HG03064 (cell line): ENCODE results near the gene FOXN4.
"Not testable (repeated sequence)": the region's sequence is repeated elsewhere in the genome, so short reads cannot be mapped to it uniquely, and the experiment has no call there.

Source experiments
- ATAC-seq: cut with Tn5 transposase; IDR thresholded peaks from one replicate; pipeline ENCODE4 v1.9.1; 2021; ENCODE audit warnings: low read depth; ENCODE audit not compliant: unreplicated experiment

The FOXN4 gene

GRCh38 chr12:109308534-109309380, at the start of gene FOXN4:
Gene FOXN4, minus strand, starts transcription at chr12:109309284. Its CDS starts 963 bp downstream, at chr12:109308321.
- no peak for ATAC-seq

DNA sequence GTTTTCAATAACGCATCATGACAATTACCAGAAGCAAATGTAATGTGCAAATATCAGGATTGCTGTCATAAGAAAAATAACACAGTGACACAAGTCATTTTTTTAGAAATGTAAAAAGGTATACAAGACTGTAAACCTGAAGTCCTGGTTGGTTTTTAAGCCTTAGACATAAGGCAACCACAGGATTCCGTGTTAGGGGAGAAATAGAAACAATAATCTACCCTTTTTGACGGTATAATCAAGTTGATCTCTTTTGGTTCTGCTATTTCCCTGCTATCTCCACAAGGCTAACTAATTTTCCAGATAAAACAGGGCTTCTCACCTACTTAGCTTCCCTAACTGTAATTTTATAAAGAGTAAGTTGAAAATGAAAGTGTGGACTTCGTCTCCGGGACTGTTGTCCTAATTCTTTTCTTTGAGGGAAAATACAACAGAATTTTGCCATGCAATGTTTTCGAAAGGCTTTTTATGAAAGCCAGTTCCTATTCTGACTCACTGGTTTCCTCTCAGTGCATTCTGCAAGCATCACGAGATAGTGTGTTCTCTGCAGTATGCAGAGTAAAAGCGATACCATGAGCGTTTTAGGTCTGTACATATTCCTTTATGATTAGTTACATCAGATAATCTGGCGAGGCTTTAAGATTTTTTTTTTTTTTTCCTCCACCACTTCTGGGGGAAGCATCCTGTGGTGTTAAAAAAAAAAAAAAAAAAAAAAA, 49.2 kb upstream of the FOXN4 start:
- ATAC-seq: no peak

DNA sequence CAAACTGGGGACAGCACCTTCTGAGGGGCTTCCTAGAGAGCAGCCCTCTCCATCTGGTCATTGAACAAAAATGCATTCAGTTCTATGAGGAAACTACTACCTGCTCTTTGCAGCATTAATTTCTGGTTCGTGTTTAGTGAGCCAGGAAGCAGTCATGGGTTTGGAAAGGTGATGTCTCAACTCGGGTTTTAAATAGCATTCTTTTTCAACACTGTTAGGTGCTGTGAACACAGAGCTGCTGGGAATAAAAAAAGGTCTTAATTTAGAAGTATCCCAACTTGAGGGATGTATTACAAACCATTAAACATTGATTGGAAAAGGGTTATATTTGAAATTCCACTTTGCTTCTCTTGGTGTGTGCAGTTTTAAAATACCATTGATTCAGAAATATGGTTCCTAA, 47.9 kb upstream of the FOXN4 start:
- ATAC-seq: no peak

DNA sequence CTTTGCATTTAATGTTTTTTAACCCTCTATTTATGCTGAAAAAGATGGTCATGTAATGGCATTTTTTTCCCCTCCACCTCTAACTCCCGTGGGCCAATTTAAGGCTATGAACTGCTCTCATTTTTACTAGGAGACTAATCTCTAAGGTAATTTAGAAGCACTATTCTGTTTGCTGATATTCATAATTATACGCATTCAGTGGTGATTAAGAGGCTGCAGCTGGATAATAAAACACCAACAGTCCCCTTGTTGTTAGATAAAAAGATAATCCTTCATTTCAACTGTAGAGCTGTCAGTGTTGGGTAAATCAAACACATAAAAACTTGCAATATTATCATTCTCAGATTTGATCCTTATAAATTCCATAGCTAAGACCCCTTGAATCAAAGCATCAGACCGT, 47.5 kb upstream of the FOXN4 start:
- no peak for ATAC-seq

DNA sequence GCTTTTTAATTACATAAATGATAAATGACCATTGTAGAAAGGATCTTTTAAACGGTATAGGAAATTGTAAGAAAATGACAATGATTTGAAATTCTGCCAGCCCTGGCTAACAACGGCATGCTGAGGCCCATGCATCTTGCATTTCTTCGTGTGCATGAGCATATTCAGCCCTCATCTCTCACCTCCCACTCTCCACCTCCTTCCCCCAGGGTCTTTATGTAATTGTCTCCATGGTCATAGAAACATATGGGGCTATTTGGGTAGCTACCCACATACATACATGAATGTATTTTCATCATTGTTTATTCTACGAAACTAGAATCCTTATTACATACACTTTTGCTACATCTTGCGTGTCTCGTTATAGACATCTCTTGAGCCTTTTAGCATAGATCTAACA, 43.1 kb upstream of the FOXN4 start:
- ATAC-seq: no peak

DNA sequence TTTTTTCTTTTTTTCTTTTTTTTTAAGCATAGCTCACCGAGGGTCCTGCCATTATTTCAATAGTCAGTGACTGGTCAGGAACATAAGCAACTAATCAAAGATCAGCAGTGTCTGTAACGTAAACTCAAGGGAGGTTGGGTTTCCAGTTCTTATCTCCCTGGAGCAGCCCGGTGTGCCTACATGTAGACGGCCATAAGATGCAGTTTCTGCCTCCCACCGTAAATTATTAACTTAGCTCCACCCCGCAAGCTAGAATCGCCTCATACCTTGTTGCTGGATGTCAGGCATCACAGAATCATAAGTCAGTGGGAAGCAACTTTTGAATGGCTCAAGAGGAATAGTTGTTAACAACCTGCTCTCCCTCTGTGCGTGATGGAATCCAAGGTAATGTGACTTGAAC, 38.5 kb upstream of the FOXN4 start, which contains the start of gene MYO1H:
MYO1H (plus strand) TSS at position 312 of the 400 bp plus-strand sequence; CDS start at position 373, 61 bp downstream.
- no peak for ATAC-seq

DNA sequence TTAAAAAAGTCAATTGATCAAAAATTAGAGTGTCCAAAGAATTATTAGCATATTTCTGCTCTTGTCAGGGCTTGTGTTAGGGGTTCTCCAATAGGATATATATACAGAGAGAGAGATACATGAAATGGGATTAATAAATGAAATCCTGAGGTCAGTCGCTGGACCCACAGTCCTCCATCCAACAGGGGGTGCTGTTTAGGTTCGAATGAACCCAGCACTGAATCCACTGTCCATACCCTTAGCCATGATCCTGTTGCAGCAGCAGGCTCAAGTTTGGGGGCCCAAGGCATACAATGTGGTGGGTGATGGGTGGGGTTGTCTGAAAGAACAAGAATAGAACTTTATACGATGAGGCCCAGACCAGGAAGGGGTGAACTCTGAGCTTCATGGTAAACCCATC, 37.8 kb upstream of the FOXN4 start:
- no peak for ATAC-seq

DNA sequence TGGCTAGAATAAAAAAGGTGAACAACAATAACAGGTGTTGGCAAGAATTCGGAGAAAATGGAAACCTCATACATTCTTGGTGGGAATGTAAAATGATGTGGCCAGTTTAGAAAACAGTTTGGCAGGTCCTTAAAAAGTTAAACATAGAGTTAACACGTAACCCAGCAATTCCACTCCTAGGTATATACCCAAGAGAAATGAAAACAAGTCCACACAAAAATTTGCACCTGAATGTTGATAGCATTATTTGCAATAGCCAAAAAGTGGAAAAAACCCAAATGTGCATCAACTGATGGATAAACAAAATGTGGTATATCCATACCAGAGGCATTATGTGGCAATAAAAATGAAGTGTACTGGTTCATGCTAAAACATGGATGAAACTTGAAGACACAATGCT, 36.3 kb upstream of the FOXN4 start:
- ATAC-seq: no peak

DNA sequence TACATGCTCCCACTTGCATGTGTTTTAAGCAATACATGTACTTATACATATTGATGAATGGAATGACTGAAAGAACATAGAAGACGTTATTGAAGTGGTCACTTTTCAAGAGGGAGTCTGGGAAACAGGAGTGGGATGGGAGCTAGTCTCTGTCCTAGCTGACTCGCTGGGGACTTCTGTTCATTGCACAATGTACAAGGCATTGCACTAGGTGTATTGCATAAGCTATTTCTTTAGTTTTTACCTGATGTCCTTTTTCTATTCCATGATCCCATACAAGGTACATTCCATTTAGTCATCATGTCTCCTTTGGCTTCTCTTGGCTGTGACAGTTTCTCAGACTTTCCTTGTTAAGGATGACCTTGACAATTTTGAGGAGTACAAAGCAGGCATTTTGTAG, 34.6 kb upstream of the FOXN4 start:
- ATAC-seq: no peak

- no peak for ATAC-seq
These were observed 27.5 kb upstream of the FOXN4 start for GRCh38 chr12:109336593-109336992.

DNA sequence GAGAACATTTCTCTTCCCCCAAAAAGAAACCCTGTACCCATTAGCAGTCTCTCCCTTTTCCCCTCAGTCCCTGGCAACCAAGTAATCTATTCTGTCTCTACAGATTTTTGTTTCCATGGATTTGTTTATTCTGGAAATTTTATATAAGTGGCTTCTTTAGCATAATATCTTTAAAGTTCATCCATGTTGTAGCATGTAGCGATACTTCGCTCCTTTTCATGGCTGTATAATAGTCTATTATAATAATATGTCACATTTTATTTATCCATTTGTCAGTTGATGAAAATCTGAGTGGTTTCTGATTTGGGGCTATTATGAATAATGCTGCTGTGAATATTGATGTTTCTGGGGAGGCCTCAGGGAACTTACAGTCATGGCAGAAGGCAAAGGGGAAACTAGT, 25.8 kb upstream of the FOXN4 start:
- ATAC-seq: no peak

DNA sequence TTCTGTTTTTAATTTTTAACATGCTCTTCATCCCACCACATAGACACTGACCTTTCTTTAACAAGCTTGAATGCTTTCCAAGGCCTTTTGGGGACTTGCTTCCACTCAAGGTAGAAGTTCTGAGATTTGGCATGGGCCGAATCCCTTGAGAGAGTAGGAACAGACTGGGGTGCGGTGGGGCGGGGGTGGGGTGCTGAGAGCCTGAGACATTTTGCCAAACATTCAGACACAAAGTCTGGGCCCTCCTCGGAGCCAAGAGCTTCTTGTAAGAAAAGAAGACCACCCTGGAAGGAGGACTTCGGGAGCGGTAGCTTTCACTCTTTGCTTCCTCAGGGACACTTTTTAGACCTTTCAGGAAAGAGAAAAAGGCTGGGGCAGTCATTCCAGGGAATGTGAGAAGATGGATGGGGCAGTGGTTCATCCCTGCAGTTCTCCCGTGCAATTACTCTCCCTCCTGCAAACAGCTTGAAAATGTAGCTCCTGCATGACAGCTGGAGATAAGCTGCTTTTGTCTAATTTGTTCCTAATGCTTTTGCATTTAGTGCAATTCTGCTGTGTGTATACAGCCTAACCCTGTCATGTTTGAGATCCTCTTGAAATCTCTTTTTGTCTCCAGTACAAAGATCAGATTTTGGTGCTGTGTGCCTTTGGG, 22.3 kb upstream of the FOXN4 start:
- ATAC-seq: no peak

DNA sequence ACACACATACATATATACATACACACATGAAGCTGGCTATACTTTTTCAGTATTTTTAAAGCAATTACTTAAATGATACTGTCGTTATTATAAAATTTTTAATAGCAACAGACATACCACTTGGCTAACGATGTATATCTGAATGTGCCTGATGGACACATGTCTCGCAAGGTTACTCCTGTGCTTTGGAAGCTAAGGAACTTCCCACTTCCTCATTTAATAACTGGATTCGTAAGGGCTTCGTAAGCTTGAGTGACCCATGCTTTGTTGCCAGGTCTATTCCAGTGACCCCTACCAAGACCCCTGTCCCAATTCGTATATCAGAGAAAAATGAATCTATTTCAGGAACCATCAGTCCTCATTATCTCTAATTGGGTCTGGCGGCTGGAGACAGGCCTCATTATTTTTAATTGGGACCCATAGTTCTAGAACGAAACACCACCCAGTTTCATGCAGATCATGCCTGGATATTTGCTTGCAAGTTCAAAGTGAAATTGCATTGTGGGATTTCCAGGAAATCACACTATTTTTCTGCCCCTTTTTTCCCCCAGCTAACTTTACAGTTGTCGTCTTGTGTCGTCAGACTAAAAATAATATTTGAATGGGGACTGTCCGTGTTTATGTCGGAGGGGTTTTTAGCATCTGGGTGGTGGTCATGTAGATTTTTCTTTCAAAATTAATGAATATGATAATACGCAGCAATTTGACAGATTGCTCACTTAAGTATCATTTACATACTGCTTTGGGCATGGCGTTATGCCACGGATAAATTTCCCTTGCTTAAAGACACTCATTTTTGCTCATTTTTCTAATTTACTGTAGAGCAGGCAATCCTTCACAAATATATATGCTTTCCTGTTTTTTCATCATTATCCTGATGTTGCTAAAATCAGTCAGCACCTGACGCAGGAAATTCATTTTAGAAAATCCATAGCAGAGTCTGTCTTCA, 21.5 kb upstream of the FOXN4 start:
- ATAC-seq: no peak

DNA sequence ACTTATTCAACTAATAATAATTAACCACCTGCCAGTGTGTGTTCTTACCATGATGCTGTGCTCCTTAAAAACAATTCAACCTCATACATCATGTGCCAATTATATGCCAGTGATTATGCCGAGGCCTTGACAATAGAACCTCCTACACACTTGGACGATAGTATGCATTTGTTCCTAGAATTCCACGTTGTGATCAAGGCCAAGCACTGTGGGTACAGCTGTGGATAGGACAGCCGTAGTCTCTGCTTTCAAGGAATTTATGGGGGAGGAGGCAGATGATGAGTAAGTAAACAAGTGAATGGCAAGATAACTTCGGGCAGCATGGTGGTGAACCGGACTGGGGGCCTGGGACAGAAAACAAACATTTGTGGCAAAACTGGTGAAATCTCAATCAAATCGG, 20.6 kb upstream of the FOXN4 start:
- ATAC-seq: no peak

- ATAC-seq: no peak
These were observed 19.9 kb upstream of the FOXN4 start for GRCh38 chr12:109329003-109329402.

DNA sequence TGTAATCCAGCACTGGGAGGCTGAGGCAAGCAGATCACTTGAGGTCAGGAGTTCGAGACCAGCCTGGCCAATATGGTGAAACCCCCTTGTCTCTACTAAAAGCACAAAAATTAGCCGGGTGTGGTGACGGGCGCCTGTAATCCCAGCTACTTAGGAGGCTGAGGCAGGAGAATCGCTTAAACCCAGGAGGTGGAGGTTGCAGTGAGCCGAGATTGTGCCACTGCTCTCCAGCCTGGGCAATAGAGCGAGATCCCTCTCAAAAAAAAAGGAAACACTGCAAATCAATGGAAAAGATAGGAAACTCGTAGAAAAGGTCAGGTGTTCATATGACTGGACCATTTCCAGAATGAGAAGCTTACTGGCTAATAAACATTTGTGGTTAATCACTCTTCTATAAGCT, 12.2 kb upstream of the FOXN4 start:
- not testable (repeated sequence) for ATAC-seq

DNA sequence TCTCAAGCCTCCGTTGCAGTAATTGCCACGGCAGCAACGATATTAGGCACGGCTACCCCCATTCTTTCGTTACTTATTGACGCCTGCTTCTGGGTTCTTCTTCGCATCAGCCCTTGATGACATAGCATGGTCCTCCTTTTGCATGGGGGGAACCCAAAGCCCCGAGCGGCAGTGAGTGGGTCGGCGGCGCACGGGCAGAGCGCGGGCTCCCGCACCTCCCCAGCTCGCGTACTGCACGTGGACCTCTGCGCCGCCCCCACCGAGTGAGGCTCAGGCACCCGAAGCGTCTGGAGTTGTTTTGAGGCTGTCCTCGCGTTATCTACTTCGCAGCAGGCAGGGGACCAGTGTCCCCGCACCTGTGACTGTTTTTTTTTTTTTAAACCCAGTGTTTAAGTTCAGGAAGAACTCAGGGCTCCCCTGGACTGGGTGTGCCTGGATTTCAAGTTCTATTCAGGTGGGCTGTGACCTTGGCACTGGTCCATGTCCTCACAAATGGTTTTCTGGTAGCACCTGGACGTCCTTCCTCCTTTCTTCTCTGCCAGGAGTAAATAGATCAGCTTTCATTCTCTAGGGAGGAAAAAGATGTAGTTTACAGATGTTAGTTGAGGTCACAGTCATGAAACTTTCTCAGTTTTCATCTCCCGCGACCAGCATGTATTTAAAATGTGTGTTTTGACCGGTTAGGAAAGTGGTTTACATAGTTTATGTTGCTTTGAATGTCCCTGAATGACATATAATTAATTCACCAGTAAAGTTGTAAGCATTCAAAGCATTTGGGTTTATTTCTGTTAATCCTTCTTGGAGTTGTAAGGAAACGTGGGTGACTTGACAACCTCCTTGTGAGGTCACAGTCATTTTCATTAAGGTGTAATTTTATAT, 1.4 kb upstream of the FOXN4 start:
- ATAC-seq: no peak

DNA sequence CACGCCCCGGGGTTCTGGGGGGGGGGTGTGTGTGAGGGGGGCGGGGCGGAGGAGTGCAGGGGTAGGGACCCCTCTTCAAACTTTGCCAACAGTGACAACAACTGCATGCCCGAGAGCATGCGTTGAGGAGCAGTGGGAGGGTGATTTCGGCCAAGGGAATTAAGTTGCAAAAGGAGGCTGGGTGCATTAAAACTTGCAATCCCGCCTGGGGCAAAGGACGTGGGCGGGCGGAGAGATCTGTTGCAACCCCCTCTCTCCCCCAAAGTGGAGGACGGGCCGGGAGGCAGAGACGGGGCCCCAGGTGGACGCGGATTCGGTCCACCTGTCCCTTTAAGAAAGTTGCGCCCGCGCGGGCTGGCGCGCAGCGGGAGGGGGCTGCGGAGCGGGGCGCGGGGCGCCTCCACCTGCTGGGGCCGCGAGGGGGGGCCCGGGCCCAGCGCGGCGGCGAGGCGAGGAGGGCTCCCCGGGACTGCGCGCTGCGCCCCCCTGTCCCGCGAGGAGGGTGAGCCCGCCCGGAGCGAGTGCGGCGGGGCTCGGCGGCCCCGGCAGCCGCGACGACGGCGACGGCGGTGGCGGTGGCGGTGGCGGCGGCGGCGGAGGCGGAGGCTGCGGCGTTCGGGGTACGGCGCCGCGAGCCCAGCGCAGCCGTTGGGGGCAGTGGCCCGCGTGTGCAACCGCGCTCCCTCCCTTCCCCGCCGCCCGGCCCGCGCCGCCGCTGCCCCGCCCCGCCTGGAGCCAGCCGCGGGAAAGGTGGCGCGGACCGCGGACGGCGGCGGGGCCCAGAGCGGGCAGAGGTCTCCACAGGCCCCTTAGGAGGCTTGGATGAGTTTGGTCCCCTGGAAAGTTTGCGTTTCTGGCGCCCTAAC, 530 bp upstream of the FOXN4 start:
- ATAC-seq: no peak
